Common myeloid progenitor, CD34-positive (primary cell): Measurements from ENCODE around the gene PEAK1.

Source experiments
- CTCF ChIA-PET: fragments of 350-600 bp; sonication (Branson Sonifier 250); formaldehyde crosslinking; loops from one replicate; lab custom pipeline; 2021; ENCODE audit warnings: antibody characterized with exemption; lab: Charles Lee
- POLR2A ChIA-PET: fragments of 350-600 bp; sonication (Branson Sonifier 250); formaldehyde crosslinking; loops from one replicate; lab custom pipeline; 2021; ENCODE audit warnings: antibody characterized with exemption; lab: Charles Lee
- DNase-seq, 3 donors: peaks; one replicate each; pipeline versions ENCODE4 v3.0.0 to v3.0.0-alpha.2; 2013
- H3K27ac ChIP-seq, 2 experiments: 1 replicate in 1 of 2; 2 replicates in 1 of 2; pipeline ENCODE4 v1.7.0; 2013; ENCODE audit warnings: inconsistent platforms in 2 of 2, low read length in 2 of 2, mild to moderate bottlenecking in 2 of 2, low read depth in 1 of 2, moderate library complexity in 1 of 2; ENCODE audit not compliant: severe bottlenecking in 2 of 2, insufficient read depth in 1 of 2, poor library complexity in 1 of 2
- H3K27me3 ChIP-seq, 5 experiments: replicated peaks in 2 of 5; 1 replicate in 3 of 5; 2 replicates in 2 of 5; pipeline versions ENCODE4 v1.6.1 to v1.7.0; 2013; ENCODE audit warnings: low read length in 4 of 5, mild to moderate bottlenecking in 2 of 5, moderate library complexity in 2 of 5, inconsistent platforms in 1 of 5; ENCODE audit not compliant: insufficient read depth in 5 of 5, control insufficient read depth in 4 of 5
- H3K36me3 ChIP-seq, 4 experiments: 1 replicate in 2 of 4; 2 replicates in 2 of 4; pipeline versions ENCODE4 v1.6.1 to v1.7.0; 2013; ENCODE audit warnings: low read length in 3 of 4, control low read depth in 1 of 4, mild to moderate bottlenecking in 1 of 4; ENCODE audit not compliant: control insufficient read depth in 4 of 4, insufficient read depth in 4 of 4
- H3K4me1 ChIP-seq, 4 experiments: 1 replicate in 3 of 4; 2 replicates in 1 of 4; pipeline versions ENCODE4 v1.6.1 to v1.7.1; 2013; ENCODE audit warnings: low read length in 3 of 4, mild to moderate bottlenecking in 3 of 4, control low read depth in 1 of 4, inconsistent platforms in 1 of 4, moderate library complexity in 1 of 4; ENCODE audit not compliant: control insufficient read depth in 4 of 4, insufficient read depth in 4 of 4; ENCODE audit errors: control extremely low read depth in 1 of 4
- H3K4me3 ChIP-seq, 7 experiments: 1 replicate in 4 of 7; 2 replicates in 3 of 7; pipeline versions ENCODE4 v1.5.1 to v1.7.0; 2013; ENCODE audit warnings: mild to moderate bottlenecking in 7 of 7, low read length in 6 of 7, moderate library complexity in 6 of 7, inconsistent platforms in 2 of 7, low read depth in 2 of 7, control low read depth in 1 of 7; ENCODE audit not compliant: insufficient read depth in 4 of 7, control insufficient read depth in 1 of 7; ENCODE audit errors: extremely low read depth in 1 of 7
- H3K9me3 ChIP-seq, 5 experiments: 1 replicate in 4 of 5; 2 replicates in 1 of 5; pipeline versions ENCODE4 v1.6.1 to v1.7.1; 2013; ENCODE audit warnings: low read length in 4 of 5, mild to moderate bottlenecking in 2 of 5, inconsistent platforms in 1 of 5, low read depth in 1 of 5, moderate library complexity in 1 of 5; ENCODE audit not compliant: control insufficient read depth in 4 of 5, insufficient read depth in 2 of 5; ENCODE audit errors: control extremely low read depth in 1 of 5
- WGBS: methylation state at CpG from one replicate; pipeline ENCODE4 v1.1.5; 2013; ENCODE audit not compliant: insufficient coverage; 5-methylcytosine and 5-hydroxymethylcytosine counted together

Gene PEAK1

DNA sequence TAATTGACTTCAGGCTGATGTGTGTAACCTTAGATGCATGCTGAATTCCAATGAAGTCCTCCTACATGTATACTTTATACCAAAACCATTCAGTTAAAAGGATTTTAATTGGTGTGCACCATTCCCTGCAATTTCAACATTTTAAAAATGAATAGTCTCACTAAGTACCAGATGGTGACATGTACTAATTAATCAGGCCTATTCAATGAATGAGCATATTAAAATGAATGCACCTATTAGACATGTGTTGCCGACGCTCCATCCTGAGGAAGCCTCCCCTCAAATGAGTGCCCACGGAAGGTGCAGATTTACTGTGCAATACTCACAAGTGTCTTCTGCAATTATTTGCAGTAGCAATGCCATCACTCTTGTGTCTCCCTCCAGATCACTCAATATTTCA is 224.3 kb downstream of the PEAK1 start:
- Histone ChIP-seq H3K9me3 (peaks cover 0 to 13% (median 6%) of the 10 kb centered on the region in 5 experiments), H3K27me3 (no peaks in the 10 kb centered on the region), H3K27ac (no peak overlapping the region), H3K36me3 (peaks cover 0 to 6% (median 1%) of the 10 kb centered on the region in 4 experiments), H3K4me1 (no peaks in the 10 kb centered on the region), H3K4me3 (no peak overlapping the region)
- no peak for DNase-seq
- CTCF ChIA-PET, result interaction anchor here (1.0 kb wide), 1 partner anchor 9 kb away, joined by 3 read pairs; no protein-coding TSS in a partner anchor
- 97% methylated on average over 3 of the region's 3 CpGs for WGBS
- POLR2A ChIA-PET, result no interaction called here

DNA sequence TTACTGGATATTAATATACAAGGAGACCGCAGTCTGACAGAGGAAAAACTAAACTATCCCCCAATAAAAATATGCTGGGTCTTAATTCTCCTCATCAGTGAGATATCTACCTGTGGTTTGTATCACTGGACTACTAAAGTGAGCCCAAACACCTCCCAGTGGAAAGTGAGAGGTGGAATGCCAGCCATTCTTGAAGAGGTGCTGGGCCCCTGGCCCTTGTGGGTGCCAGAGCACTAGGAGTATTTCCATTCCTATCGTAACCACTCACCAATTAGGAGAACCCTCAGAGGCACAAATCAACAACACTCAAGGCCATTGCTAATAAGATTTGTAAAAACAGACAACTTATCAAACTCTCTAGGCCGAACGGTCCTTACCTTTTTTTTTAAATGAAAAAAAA is 227.5 kb downstream of the PEAK1 start:
- CTCF ChIA-PET, result interaction anchor here (1.7 kb wide), 1 partner anchor 305 kb away, joined by 4 read pairs; no protein-coding TSS in a partner anchor
- WGBS, result no CpG with 5 or more reads among the region's 4 CpGs

DNA sequence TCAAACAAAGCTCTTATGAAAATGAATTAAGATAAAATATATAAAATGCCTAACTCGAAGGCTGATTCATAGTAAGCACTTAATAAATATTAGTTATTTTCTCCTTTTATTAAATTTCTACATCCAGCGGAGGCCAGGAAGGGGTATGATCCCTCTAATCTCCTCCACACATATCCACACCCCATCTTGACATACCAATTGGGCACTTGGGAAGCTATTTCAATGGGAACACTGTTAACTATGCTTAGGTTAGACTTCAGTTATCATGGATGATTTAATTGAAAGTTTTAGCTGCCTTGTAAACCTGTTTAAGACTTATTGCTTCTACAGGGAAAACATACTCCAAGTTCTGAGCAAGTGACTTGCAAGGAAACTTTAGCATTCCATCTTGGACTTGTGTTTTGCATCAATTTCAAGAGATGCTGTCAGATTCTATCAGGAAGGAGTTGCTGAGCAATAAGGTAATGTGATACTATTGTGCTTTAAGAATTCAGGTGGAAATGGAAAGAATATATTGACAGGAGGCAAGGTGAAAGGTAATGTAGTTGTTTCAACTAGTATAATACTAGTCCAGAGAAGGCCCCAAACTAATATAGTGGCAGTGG is 228.6 kb downstream of the PEAK1 start:
- no peaks in the 10 kb centered on the region for H3K36me3 ChIP-seq
- DNase-seq, result no peak
- H3K9me3 ChIP-seq, result no peaks in the 10 kb centered on the region
- CTCF ChIA-PET, result interaction anchor here (1.5 to 2.3 kb wide), 3 partner anchors 72 to 352 kb away, joined by 3 to 10 read pairs (median 6); no protein-coding TSS in a partner anchor
- no peak overlapping the region for H3K27ac ChIP-seq
- peaks cover 21 to 37% (median 30%) of the 10 kb centered on the region in 4 experiments for H3K4me1 ChIP-seq
- no peaks in the 10 kb centered on the region for H3K27me3 ChIP-seq
- no peak overlapping the region for H3K4me3 ChIP-seq
- POLR2A ChIA-PET, result no interaction called here
- WGBS, result no CpG with 5 or more reads among the region's 2 CpGs

More for the DNA sequence above, 227.5 kb downstream of the PEAK1 start:
- Histone ChIP-seq H3K27ac (no peak overlapping the region), H3K9me3 (no peaks in the 10 kb centered on the region), H3K36me3 (no peaks in the 10 kb centered on the region), H3K4me3 (no peak overlapping the region), H3K4me1 (peaks cover 11 to 27% (median 20%) of the 10 kb centered on the region in 4 experiments), H3K27me3 (no peaks in the 10 kb centered on the region)
- DNase-seq, result no peak
- POLR2A ChIA-PET, result no interaction called here

DNA sequence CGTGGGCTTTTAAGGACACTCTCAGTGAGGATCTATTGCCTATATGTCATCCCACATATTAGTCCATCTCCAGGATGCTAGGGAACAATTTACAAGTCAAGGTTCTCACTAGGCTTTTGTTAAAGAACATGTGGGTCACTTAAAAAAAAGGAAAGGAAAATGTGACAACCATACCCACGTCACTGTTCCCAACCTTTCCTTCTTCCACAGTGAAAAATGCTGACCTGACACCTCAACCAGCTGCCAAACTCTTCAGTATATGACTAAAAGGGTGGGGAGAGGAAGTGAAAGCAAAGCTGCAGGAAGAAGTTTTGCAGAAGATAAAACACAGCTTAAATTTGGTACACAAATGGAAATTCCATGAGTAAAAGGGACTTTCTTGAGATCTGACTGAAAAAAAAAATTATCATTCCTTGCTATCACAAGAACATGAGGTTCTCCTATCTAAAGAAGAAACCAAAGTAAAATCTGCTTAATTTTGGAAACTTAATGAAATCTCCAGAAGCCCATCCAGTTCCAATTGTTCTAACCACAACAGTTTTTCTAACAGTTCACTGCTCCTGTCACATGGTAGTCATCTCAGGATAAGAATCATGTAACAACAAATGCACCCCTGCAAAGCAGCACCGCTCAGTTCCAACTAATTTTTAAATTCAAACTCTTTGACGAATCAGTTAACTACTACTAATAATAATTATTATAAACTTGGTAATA is 232.0 kb downstream of the PEAK1 start:
- no CpG with 5 or more reads among the region's 4 CpGs for WGBS
- H3K4me1 ChIP-seq, result peaks cover 25 to 53% (median 40%) of the 10 kb centered on the region in 4 experiments
- POLR2A ChIA-PET, result interaction anchor here (0.9 to 1.0 kb wide), 2 partner anchors 27 to 233 kb away, joined by 3 read pairs; partner anchors contain the start of gene HMG20A
- peak overlapping the region in 3 of 7 experiments; percentile 12 to 38 (median 37) for H3K4me3 ChIP-seq
- H3K27ac ChIP-seq, result peak overlapping the region; percentile 67 to 77
- peak; percentile 92 to 94 (median 92) for DNase-seq
- H3K36me3 ChIP-seq, result no peaks in the 10 kb centered on the region
- no peaks in the 10 kb centered on the region for H3K9me3 ChIP-seq
- H3K27me3 ChIP-seq, result no peaks in the 10 kb centered on the region
- CTCF ChIA-PET, result interaction anchor here (0.6 to 5.1 kb wide), 18 partner anchors 14 to 1078 kb away, joined by 3 to 80 read pairs (median 4); partner anchors contain the start of gene LINGO1

DNA sequence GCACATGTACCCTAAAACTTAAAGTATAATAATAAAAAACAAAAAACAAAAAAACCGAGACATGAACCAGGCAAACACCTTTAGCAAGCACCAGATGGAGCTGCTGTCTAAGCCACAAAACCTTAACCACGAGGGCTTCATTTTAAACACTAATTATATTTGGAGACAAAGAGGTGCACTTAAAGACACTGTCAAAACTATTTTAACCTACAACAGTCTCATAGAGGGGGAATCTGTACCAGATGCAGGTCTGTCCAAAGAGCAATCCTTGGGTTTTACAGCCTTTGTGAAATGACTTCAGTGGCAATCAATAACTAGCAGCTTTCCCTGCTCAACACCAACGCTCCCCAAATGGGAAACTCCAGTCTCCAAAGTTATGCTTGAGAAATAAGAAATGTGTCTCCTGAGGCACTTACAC is 233.3 kb downstream of the PEAK1 start:
- peaks cover 25 to 59% (median 42%) of the 10 kb centered on the region in 4 experiments for H3K4me1 ChIP-seq
- H3K9me3 ChIP-seq, result no peaks in the 10 kb centered on the region
- H3K27ac ChIP-seq, result peak overlapping the region in 1 of 2 experiments; percentile 77
- POLR2A ChIA-PET, result no interaction called here
- CTCF ChIA-PET, result interaction anchor here (0.8 to 5.1 kb wide), 20 partner anchors 9 to 635 kb away, joined by 3 to 80 read pairs (median 4); partner anchors contain the start of gene LINGO1
- 100% methylated on average over 1 of the region's 3 CpGs for WGBS
- H3K27me3 ChIP-seq, result no peaks in the 10 kb centered on the region
- peak; percentile 70 to 86 (median 83) for DNase-seq
- no peaks in the 10 kb centered on the region for H3K36me3 ChIP-seq
- H3K4me3 ChIP-seq, result no peak overlapping the region

DNA sequence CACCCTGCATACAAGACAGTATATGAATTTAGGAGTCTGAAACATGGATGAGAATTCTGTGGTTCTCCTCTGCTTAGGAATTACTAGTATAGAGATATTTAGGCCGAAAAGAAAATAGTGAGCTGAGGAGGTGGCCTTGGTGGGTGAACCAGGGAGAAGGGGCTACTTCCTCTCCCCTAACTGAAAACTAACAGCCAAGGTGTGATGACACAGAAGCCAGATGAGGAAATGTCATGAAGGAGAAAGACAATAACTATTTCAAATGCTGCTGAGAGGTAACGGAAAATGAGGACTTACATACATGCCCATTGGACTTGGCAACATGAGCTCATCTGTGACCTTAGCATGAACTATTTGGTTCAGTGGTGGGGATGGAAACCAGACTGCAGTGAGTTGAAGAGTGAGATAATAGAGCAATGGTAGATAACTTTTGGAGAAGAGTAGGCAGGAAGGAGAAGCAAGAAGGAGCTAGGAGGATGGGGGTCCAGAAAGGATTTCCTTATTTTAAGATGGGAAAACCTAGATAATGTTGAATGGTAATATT is 234.6 kb downstream of the PEAK1 start:
- POLR2A ChIA-PET, result no interaction called here
- Histone ChIP-seq H3K4me1 (peaks cover 25 to 61% (median 42%) of the 10 kb centered on the region in 4 experiments), H3K4me3 (no peak overlapping the region), H3K36me3 (no peaks in the 10 kb centered on the region), H3K27ac (no peak overlapping the region), H3K9me3 (no peaks in the 10 kb centered on the region), H3K27me3 (no peaks in the 10 kb centered on the region)
- DNase-seq, result peak in 1 of 3 donors; percentile 41
- CTCF ChIA-PET, result interaction anchor here (1.3 to 5.1 kb wide), 5 partner anchors 9 to 357 kb away, joined by 3 to 80 read pairs (median 43); no protein-coding TSS in a partner anchor
- 78% methylated on average over 1 of the region's 2 CpGs for WGBS
